Smooth muscle cell (in vitro differentiated cells): ENCODE data around the gene LTB4R2. TPM values are rescaled to one million over a fixed set of nuclear protein-coding genes. Genes with fewer than 3 reads are reported as not detected.

Experiments
- DNase-seq: peaks from one replicate; lab custom pipeline; 2025; ENCODE audit not compliant: unreplicated experiment; lab: John Stamatoyannopoulos, UW
- H2AFZ ChIP-seq: fragments of 200-600 bp; sonication (generic); 2 replicates; pipeline ENCODE4 v1.6.0; 2016; ENCODE audit warnings: antibody characterized with exemption, low read depth, mild to moderate bottlenecking
- H3F3A ChIP-seq: fragments of 200-600 bp; sonication (generic); 2 replicates; pipeline ENCODE4 v1.6.0; 2017; ENCODE audit warnings: antibody characterized with exemption, low read depth
- H3K27ac ChIP-seq: fragments of 200-600 bp; sonication (generic); 2 replicates; pipeline ENCODE4 v1.5.1; 2016; ENCODE audit warnings: low read depth, mild to moderate bottlenecking
- H3K27me3 ChIP-seq: fragments of 200-600 bp; sonication (generic); 2 replicates; pipeline ENCODE4 v1.6.1; 2016; ENCODE audit warnings: low read depth, mild to moderate bottlenecking
- H3K36me3 ChIP-seq: fragments of 200-600 bp; sonication (generic); 2 replicates; pipeline ENCODE4 v1.5.1; 2016; ENCODE audit warnings: low read depth
- H3K4me1 ChIP-seq: fragments of 200-600 bp; sonication (generic); 2 replicates; pipeline ENCODE4 v1.5.1; 2016; ENCODE audit warnings: low read depth
- H3K4me2 ChIP-seq: fragments of 200-600 bp; sonication (generic); 2 replicates; pipeline ENCODE4 v1.6.0; 2016; ENCODE audit warnings: mild to moderate bottlenecking
- H3K4me3 ChIP-seq: fragments of 200-600 bp; sonication (generic); 2 replicates; pipeline ENCODE4 v1.5.1; 2016; ENCODE audit warnings: mild to moderate bottlenecking
- H3K79me2 ChIP-seq: fragments of 200-600 bp; sonication (generic); 2 replicates; pipeline ENCODE4 v1.6.0; 2016; ENCODE audit warnings: low read depth, mild to moderate bottlenecking
- H3K9ac ChIP-seq: fragments of 200-600 bp; sonication (generic); 2 replicates; pipeline ENCODE4 v1.6.0; 2016; ENCODE audit warnings: low read depth
- H3K9me3 ChIP-seq: fragments of 200-600 bp; sonication (generic); replicated peaks from 2 replicates; pipeline ENCODE4 v1.5.1; 2016; ENCODE audit warnings: low read depth
- H4K20me1 ChIP-seq: fragments of 200-600 bp; sonication (generic); 2 replicates; pipeline ENCODE4 v1.6.0; 2016; ENCODE audit warnings: low read depth
- CTCF ChIP-seq: fragments of 200-600 bp; sonication (generic); IDR thresholded peaks from 2 replicates; pipeline ENCODE4 v1.5.1; 2017; ENCODE audit warnings: borderline replicate concordance, mild to moderate bottlenecking, antibody characterized with exemption; ENCODE audit not compliant: insufficient read depth, poor library complexity, severe bottlenecking
- WGBS: methylation state at CpG from one replicate; pipeline ENCODE4 v1.1.7; 2016; ENCODE audit warnings: low lambda C conversion rate; 5-methylcytosine and 5-hydroxymethylcytosine counted together
- polyA plus RNA-seq: library from polyadenylated mRNA; unstranded; fragments of >200 nt; fragmentation: Nextera tagmentation; extraction: Ambion mirVana; gene quantifications from 2 replicates; pipeline ENCODE4 v1.2.1, GENCODE V29; 2016
- total RNA-seq: library from RNA; depleted of rRNA; stranded (reverse); fragments of >200 nt; gene quantifications from 2 replicates; pipeline ENCODE4 v1.2.3, GENCODE V29; 2014

LTB4R2 gene
- total and polyA plus RNA-seq, 2 experiments from 2014 or later, result 0.70 to 2.8 TPM

- peak; percentile 42 for DNase-seq
- Histone ChIP-seq H3K27me3 (no peaks in the 10 kb centered on the region), H3K4me2 (peak within 1 kb of the TSS; percentile 97), H4K20me1 (no peaks in the 10 kb centered on the region), H3K9ac (peak within 1 kb of the TSS; percentile 98), H2AFZ (peak within 1 kb of the TSS; percentile 94), H3F3A (no peaks in the 10 kb centered on the region), H3K4me3 (peak within 1 kb of the TSS; percentile 95), H3K79me2 (no peaks in the 10 kb centered on the region), H3K9me3 (no peaks in the 10 kb centered on the region), H3K36me3 (no peaks in the 10 kb centered on the region), H3K4me1 (no peaks in the 10 kb centered on the region), H3K27ac (peak within 1 kb of the TSS; percentile 90)
- 1% methylated on average over 55 of the region's 61 CpGs for WGBS
- peak; percentile 64 for TF ChIP-seq CTCF
Measured at GRCh38 chr14:24271134-24271833, 38.7 kb upstream of the LTB4R2 start, which contains the start of gene RABGGTA. Gene RABGGTA (minus strand): TSS chr14:24271597. CDS start chr14:24271115, 482 bp downstream.

- Histone ChIP-seq H3K27ac (no peak overlapping the region), H3K4me1 (no peaks in the 10 kb centered on the region), H3K4me2 (peak overlapping the region; percentile 97), H3K27me3 (no peaks in the 10 kb centered on the region), H3K36me3 (no peaks in the 10 kb centered on the region), H2AFZ (peak overlapping the region; percentile 94), H3F3A (no peaks in the 10 kb centered on the region), H3K4me3 (peak overlapping the region; percentile 95), H3K79me2 (no peaks in the 10 kb centered on the region), H3K9ac (peak overlapping the region; percentile 98), H4K20me1 (no peaks in the 10 kb centered on the region), H3K9me3 (no peaks in the 10 kb centered on the region)
- 30% methylated on average over 3 of the region's 3 CpGs for WGBS
- no peak for TF ChIP-seq CTCF
- DNase-seq, result no peak
Measured at GRCh38 chr14:24271834-24272263, 38.1 kb upstream of the LTB4R2 start.

GRCh38 chr14:24272467-24272866 lies 37.5 kb upstream of the LTB4R2 start:
- TF ChIP-seq CTCF, result no peak
- Histone ChIP-seq H3K9ac (no peak overlapping the region), H4K20me1 (no peaks in the 10 kb centered on the region), H3F3A (no peaks in the 10 kb centered on the region), H3K9me3 (no peaks in the 10 kb centered on the region), H3K79me2 (no peaks in the 10 kb centered on the region), H3K4me2 (no peak overlapping the region), H3K4me3 (no peak overlapping the region), H3K27ac (no peak overlapping the region), H3K4me1 (no peaks in the 10 kb centered on the region), H3K27me3 (no peaks in the 10 kb centered on the region), H2AFZ (no peak overlapping the region), H3K36me3 (no peaks in the 10 kb centered on the region)
- no peak for DNase-seq
- 90% methylated on average over 2 of the region's 2 CpGs for whole genome bisulfite sequencing
